HG03045 (cell line): ENCODE data around the gene SECTM1.

Experiments used
- ATAC-seq: cut with Tn5 transposase; IDR thresholded peaks from one replicate; pipeline ENCODE4 v1.9.1; 2021; ENCODE audit warnings: mild to moderate bottlenecking, moderate library complexity; ENCODE audit not compliant: unreplicated experiment

The SECTM1 gene

DNA sequence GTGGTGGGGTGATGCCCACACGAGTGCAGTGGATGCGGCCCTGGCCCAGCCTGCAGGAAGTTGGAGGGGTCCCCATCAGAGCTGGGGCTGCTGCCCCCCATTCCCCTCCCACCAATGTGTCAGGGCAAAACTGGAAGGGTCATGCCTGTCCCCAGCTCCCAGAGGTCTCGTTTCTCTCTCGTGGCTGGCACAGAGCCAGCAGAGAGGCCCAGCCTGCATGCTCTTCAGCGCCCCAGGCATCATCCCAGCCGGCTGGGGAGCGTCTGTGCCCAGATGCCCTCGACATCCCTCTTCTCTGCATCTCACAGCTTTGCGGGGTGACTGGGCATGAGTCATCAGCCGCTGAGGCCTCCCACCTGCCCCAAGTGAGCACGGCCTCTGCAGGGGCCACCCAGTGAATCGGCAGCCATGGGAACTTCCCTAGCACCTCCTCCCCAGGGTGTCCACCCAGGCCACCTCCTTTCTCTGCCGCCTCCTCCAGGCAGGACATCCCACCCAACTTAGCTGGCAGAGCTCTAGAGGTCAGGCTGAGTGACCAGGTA is 50.3 kb downstream of the SECTM1 start:
- no peak for ATAC-seq

DNA sequence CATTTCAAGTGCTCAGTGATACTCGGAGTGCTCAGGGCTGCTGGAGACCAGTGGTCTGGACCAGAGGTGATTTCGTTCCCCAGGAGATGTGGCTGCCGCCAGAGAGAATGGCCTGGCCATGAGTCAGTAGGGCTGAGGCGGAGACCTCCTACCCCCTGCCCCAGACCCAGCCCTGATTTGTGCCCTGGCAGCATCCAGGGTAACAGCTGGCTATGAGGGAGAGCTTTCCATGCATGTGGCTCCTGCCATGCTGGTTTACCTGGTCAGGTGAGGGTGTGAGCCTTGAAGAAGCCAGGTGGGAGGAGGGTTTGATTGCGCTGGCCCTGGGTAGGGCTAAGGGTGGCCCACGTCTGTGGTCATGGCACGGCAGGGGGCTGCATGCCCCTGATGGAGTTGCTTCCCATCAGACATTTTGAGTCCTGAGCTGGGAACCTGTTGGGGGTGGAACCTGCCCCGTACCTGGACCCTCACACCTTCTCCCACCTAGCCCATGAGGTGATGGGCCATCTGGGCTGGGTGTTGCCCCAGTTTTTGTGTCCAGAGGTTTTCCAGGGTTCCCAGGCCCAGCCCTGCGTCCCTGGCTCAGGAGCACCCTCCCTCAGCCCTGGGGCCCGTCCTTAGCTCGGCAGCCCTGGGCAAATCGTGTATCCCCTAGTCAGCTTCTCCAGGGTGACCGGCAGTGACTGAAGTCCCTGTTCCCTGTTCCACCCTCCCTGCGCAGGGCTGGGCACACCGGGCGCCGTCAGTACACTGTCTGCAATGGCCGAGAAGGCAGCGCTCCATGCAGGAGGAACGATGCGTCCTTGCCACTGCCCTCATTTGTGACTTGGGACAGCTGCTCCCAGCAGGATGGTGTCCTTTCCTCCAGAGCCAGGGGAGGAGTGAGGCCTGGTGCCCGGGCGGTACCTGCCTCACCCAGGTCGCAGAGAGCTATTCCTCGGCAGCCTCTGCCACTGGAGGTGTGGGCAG is 51.0 kb downstream of the SECTM1 start:
- ATAC-seq: no peak

- no peak for ATAC-seq
Observed at GRCh38 chr17:82281502-82282238, 51.9 kb downstream of the SECTM1 start.

- ATAC-seq: no peak
Observed at GRCh38 chr17:82281076-82281475, 52.5 kb downstream of the SECTM1 start.

DNA sequence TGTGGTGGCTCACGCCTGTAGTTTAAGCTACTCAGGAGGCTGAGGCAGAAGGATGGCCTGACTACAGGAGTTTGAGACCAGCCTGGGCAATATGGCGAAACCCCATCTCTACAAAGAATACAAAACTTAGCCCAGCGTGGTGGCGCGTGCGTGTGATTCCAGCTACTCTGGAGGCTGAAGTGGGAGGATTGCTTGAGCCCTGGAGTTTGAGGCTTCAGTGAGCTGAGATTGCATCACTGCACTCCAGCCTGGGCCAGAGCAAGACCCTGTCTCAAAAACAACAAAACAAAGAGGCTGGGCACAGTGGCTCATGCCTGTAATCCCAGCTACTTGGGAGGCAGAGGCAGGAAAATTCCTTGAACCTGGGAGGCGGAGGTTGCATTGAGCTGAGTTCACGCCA is 53.0 kb downstream of the SECTM1 start:
- no peak for ATAC-seq

GRCh38 chr17:82278786-82279391 is 54.7 kb downstream of the SECTM1 start:
- no peak for ATAC-seq

DNA sequence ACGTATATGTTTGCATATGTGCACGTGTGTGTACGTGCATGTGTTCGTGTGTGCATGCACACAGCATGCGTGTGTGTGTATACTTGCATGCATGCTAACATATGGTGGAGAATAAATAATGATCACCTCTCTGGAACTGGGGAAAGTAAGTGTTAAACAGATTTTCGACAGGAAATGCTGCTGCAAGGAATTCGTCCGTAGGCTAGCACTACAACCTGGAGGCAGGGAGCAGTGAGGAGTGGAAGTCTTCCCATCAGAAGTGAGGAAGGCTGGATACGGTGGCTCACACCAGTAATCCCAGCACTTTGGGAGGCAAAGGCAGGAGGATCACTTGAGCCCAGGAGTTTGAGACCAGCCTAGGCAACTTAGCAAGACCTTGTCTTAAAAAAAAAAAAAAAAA is 55.3 kb downstream of the SECTM1 start:
- ATAC-seq: no peak

DNA sequence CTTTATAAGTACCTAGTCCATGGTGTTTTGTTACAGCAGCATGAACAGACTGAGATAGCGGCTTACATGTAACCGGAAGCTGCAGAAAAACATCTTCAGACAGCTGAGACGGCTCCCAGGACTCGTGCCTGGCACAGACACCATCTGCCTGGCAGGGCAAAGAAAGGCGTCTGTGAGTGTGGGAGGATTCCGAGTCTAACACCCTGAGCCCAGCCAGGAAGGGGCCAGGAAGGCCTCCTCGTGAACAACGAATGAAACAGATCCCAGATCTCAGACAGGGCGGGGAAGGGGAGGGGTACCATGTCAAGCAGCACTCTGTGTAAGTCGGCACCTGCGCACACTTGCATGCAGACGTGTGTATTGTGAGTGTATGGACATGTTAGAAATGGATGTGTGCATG is 55.7 kb downstream of the SECTM1 start:
- ATAC-seq: no peak

DNA sequence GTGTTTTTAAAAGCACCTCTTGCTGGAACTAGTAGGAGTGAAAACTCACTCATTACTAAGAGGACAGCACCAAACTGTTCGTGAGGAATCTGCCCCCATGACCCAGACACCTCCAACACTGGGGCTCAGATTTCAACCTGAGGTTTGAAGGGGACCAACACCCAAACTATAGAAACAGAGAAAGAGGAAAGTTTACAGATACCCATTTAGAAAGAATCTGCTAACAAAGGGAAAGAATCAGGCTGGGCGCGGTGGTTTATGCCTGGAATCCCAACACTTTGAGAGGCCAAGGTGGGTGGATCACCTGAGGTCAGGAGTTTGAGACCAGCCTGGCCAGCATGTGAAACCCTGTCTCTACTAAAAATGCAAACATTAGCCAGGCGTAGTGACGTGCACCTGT is 56.6 kb downstream of the SECTM1 start:
- ATAC-seq: no peak

DNA sequence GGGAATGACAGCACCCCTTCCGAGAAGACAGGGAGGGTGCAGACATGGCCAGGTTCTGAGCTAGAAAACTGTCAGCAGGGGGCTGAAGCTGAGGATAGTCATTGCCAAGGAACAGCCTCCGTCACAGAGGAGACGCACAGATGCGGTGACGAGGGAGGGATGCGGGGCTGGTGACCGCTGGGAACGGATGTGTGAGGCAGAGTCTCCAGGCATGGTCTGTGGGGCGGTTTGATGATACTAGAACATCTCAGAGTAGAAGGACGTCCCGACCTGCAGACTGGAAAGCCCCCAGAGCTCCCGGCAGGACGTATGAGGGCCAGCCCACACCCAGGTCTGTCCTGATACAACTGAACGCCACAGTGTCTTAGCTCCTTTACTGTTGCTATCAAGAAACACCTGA is 58.2 kb downstream of the SECTM1 start:
- no peak for ATAC-seq

DNA sequence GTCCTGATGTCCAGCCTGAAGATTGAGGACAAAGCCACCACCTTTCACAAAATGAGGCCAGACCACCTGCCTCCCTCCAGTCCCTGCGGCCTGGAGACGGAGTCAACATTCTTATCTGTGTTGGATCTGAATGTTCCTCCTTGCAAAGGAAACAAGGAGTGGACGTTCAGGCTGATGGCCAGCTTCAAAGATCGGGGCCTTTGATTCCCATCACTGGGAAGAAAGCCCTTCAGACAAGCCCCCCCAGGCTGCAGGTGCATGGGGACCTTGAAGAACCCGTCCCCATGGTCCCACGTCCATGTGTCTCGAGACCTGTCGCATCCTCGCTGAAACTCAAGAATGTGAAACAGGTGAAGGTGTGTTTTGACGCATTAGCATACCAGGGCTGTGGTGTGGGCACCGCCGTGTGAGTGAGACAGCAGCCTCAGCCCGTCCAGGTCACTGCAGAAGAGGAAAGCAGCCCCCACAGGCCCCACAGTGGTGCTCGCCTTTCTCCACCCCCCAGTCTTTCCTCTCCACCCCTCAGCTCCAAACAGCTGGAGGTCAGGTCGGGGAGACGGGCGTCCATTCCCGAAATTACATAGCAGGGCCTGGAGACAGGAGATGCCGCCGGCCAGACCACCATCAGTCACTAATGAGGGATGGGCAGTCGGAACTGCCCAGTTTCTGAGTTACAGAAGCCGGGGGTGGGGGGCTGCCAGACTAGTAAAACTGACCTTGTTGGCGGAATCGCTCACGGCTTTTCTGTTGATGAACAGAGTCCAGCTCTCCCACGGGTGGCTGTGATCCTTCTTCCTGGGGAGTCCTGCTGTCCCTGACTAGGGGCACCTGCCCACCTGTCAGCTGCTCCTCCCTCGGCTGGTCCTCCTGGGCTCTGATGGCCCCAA is 59.2 kb downstream of the SECTM1 start:
- ATAC-seq: no peak

- peak; percentile 66 for ATAC-seq
Observed at GRCh38 chr17:82273327-82274133, 60.0 kb downstream of the SECTM1 start, which contains the start of gene CSNK1D. TSS of gene CSNK1D (minus strand) at chr17:82273700. CDS start at chr17:82273381, 319 bp downstream.

DNA sequence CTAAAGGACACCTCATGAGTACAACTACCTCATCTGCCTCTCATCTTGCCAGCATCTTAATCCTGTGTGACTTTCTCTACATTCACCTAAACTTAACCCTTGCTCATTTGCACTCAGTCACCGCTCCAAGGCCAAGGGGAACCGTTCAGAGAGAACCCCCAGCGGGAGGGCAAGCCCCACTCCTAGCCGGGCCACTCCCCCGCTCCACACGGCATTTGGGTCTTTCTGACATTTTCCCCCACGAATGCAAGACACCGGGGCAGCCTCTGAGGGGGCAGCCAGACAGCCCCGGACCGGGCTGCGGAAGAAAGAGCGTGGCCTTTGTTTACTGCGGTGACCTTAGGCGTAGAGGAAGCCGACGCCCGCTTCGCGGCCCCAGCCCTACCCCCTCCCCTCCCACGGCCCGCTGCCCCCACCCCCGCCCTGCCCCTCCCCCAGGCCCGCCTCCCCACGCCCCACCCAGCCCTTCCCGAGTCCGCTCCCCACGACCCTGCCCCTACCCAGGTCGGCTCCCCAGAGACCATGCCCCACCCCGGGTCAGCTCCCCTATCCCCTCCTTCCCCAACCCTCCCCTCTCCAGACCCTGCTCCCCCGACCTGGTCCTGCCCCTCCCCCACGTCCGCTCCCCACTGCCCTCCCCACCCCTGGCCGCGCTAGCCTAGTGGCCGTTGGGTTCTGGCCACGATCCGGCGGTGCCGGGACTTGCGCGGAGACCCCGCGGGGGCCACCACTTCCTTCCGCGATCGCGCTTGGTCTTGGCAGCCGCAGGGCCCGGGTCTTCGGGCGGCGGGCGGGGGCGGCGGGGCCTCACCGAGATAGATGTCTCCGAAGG is 60.9 kb downstream of the SECTM1 start:
- no peak for ATAC-seq

- ATAC-seq: no peak
Observed at GRCh38 chr17:82271401-82271800, 62.2 kb downstream of the SECTM1 start.
